PFSK-1 (cell line): ENCODE measurements around the gene ABR.

Source experiments
- POLR2AphosphoS5 ChIP-seq: IDR thresholded peaks from 2 replicates; pipeline ENCODE4 v1.6.1; 2012; ENCODE audit warnings: low read depth, mild to moderate bottlenecking, control low read depth, low read length, moderate library complexity
- REST ChIP-seq, 2 experiments: IDR thresholded peaks; 2 replicates each; pipeline versions ENCODE4 v1.6.1 to v1.8.0; 2011 to 2012; ENCODE audit warnings: low read depth in 2 of 2, low read length in 2 of 2, control low read depth in 1 of 2, inconsistent platforms in 1 of 2, mild to moderate bottlenecking in 1 of 2, moderate library complexity in 1 of 2; ENCODE audit not compliant: insufficient read depth in 1 of 2
- SIN3A ChIP-seq: IDR thresholded peaks from 2 replicates; pipeline ENCODE4 v1.6.1; 2012; ENCODE audit warnings: mild to moderate bottlenecking, low read length, moderate library complexity, borderline replicate concordance; ENCODE audit not compliant: insufficient read depth
- TAF1 ChIP-seq: IDR thresholded peaks from 2 replicates; pipeline ENCODE4 v1.6.1; 2012; ENCODE audit warnings: low read length, control low read depth, borderline replicate concordance; ENCODE audit not compliant: insufficient read depth

- TF ChIP-seq POLR2AphosphoS5 (no peak), REST (IDR thresholded peaks at IDR 0.05; ENCODE audit: insufficient read depth in 1 of 2, low read depth in 2 of 2, low read length in 2 of 2) (no peak), SIN3A (no peak), TAF1 (no peak)
Measured at GRCh38 chr17:1047177-1047878, 132.5 kb downstream of the ABR start.
